OCI-LY7 (cell line): ENCODE measurements around the gene SLIT3. TPM values are rescaled to one million over a fixed set of nuclear protein-coding genes. Genes with fewer than 3 reads are reported as not detected.
A peak's percentile ranks its signal among the peaks of the same experiment; 100 is the strongest.

Source experiments
- BruUV-seq: library from RNA; stranded (reverse); fragments of 400-500 nt; replicated peaks from 2 replicates; lab custom pipeline; 2021; lab: Mats Ljungman, UMichigan
- CTCF ChIA-PET: fragments of 300-600 bp; sonication (Branson Sonifier 250); formaldehyde crosslinking; loops from one replicate; lab custom pipeline; 2022; ENCODE audit warnings: antibody characterized with exemption; ENCODE audit not compliant: unreplicated experiment; lab: Charles Lee
- POLR2A ChIA-PET: fragments of 300-600 bp; sonication (Branson Sonifier 250); formaldehyde crosslinking; loops from one replicate; lab custom pipeline; 2022; ENCODE audit warnings: antibody characterized with exemption; lab: Charles Lee
- DNase-seq: peaks from one replicate; pipeline ENCODE4 v3.0.0-alpha.2; 2015; ENCODE audit warnings: low spot score
- H2AFZ ChIP-seq: fragments of 200-600 bp; sonication (generic), shearing (Covaris generic); 2 replicates; pipeline ENCODE4 v1.6.1; 2014; ENCODE audit warnings: mild to moderate bottlenecking, antibody characterized with exemption, low read length, moderate library complexity
- H3K27ac ChIP-seq: fragments of 200-600 bp; sonication (generic); 2 replicates; pipeline ENCODE4 v1.5.1; 2014; ENCODE audit warnings: mixed run types, low read depth, mild to moderate bottlenecking, moderate library complexity, low read length, inconsistent platforms; ENCODE audit not compliant: poor library complexity, severe bottlenecking
- H3K36me3 ChIP-seq: fragments of 200-600 bp; sonication (generic); 2 replicates; pipeline ENCODE4 v1.6.1; 2014; ENCODE audit warnings: mild to moderate bottlenecking, antibody characterized with exemption, low read length, moderate library complexity, mixed read lengths; ENCODE audit not compliant: insufficient read depth
- H3K4me1 ChIP-seq: fragments of 200-600 bp; sonication (generic); 2 replicates; pipeline ENCODE4 v1.5.1; 2014; ENCODE audit warnings: mild to moderate bottlenecking, low read length; ENCODE audit not compliant: insufficient read depth, poor library complexity, severe bottlenecking
- H3K4me2 ChIP-seq: fragments of 200-600 bp; sonication (generic); 2 replicates; pipeline ENCODE4 v1.6.1; 2014; ENCODE audit warnings: mild to moderate bottlenecking, low read length
- H3K4me3 ChIP-seq: fragments of 200-600 bp; sonication (generic); 2 replicates; pipeline ENCODE4 v1.5.1; 2014; ENCODE audit warnings: mild to moderate bottlenecking, low read depth, low read length; ENCODE audit not compliant: poor library complexity, severe bottlenecking
- H3K79me2 ChIP-seq: fragments of 200-600 bp; sonication (generic); 2 replicates; pipeline ENCODE4 v1.6.1; 2016; ENCODE audit warnings: low read depth, mild to moderate bottlenecking, low read length, moderate library complexity, mixed read lengths; ENCODE audit not compliant: insufficient read depth
- H3K9me2 ChIP-seq: fragments of 200-600 bp; sonication (generic); 2 replicates; pipeline ENCODE4 v1.6.1; 2016; ENCODE audit warnings: mild to moderate bottlenecking, low read length, mixed read lengths; ENCODE audit not compliant: insufficient read depth
- H3K9me3 ChIP-seq: fragments of 200-600 bp; sonication (generic); 2 replicates; pipeline ENCODE4 v1.6.1; 2014; ENCODE audit warnings: mild to moderate bottlenecking, mixed run types, low read length, mixed read lengths
- H4K20me1 ChIP-seq: fragments of 200-600 bp; sonication (generic); 2 replicates; pipeline ENCODE4 v1.6.1; 2014; ENCODE audit warnings: mild to moderate bottlenecking, antibody characterized with exemption, low read length, moderate library complexity, mixed read lengths; ENCODE audit not compliant: insufficient read depth
- CTCF ChIP-seq: fragments of 200-600 bp; sonication (generic); conservative IDR thresholded peaks from 2 replicates; pipeline ENCODE4 v1.5.1; 2014; ENCODE audit warnings: mild to moderate bottlenecking, antibody characterized with exemption, low read length, moderate library complexity, mixed read lengths
- EZH2phosphoT487 ChIP-seq: fragments of 200-600 bp; sonication (generic); IDR thresholded peaks from 2 replicates; pipeline ENCODE4 v1.6.1; 2018; ENCODE audit warnings: low read depth, borderline replicate concordance, mild to moderate bottlenecking, mixed run types, antibody characterized with exemption, low read length, moderate library complexity, mixed read lengths
- intact Hi-C: fragments of 100-400 bp; cut with micrococcal nuclease; formaldehyde crosslinking; loops from one replicate; pipeline ENCODE4 v1.10.0; 2022; ENCODE audit not compliant: unreplicated experiment
- total RNA-seq, 2 experiments: library from RNA; depleted of rRNA in 1 of 2; stranded (reverse); fragments of >200 nt in 1 of 2; shearing (Covaris generic) in 1 of 2; gene quantifications; 2 replicates each; pipeline ENCODE4 v1.2.3, GENCODE V29; 2014 to 2022

The SLIT3 gene
- total RNA-seq, 2 experiments from 2014 or later: not detected

GRCh38 chr5:168989731-168990505 lies 311.0 kb downstream of the SLIT3 start:
- H3K4me1 ChIP-seq: peaks cover 7% of the 10 kb centered on the region
- H2AFZ ChIP-seq: no peak overlapping the region
- TF ChIP-seq EZH2phosphoT487: no peak
- no peak for TF ChIP-seq CTCF
- CTCF ChIA-PET: no interaction called here
- H3K4me2 ChIP-seq: no peak overlapping the region
- no peaks in the 10 kb centered on the region for H3K9me2 ChIP-seq
- no peak overlapping the region for H3K27ac ChIP-seq
- no peaks in the 10 kb centered on the region for H3K9me3 ChIP-seq
- no peaks in the 10 kb centered on the region for H3K36me3 ChIP-seq
- intact Hi-C loops: no loop called here
- DNase-seq: peak; percentile 10
- BruUV-seq: no TSS peak
- POLR2A ChIA-PET: interaction anchor here (0.6 kb wide), 1 partner anchor 71 kb away, joined by 3 read pairs; no protein-coding TSS in a partner anchor
- no peak overlapping the region for H3K4me3 ChIP-seq
- no peaks in the 10 kb centered on the region for H3K79me2 ChIP-seq
- no peaks in the 10 kb centered on the region for H4K20me1 ChIP-seq

GRCh38 chr5:168988699-168989098 lies 312.2 kb downstream of the SLIT3 start:
- H3K4me3 ChIP-seq: no peak overlapping the region
- no TSS peak for BruUV-seq
- intact Hi-C loops: no loop called here
- ChIA-PET CTCF (no interaction called here), POLR2A (no interaction called here)
- no peak overlapping the region for H2AFZ ChIP-seq
- no peak for DNase-seq
- no peak overlapping the region for H3K4me2 ChIP-seq
- no peak overlapping the region for H3K27ac ChIP-seq
- no peaks in the 10 kb centered on the region for H3K9me3 ChIP-seq
- no peaks in the 10 kb centered on the region for H3K36me3 ChIP-seq
- H3K9me2 ChIP-seq: no peaks in the 10 kb centered on the region
- H4K20me1 ChIP-seq: no peaks in the 10 kb centered on the region
- TF ChIP-seq EZH2phosphoT487: no peak
- TF ChIP-seq CTCF: no peak
- no peaks in the 10 kb centered on the region for H3K79me2 ChIP-seq
- H3K4me1 ChIP-seq: peaks cover 7% of the 10 kb centered on the region
